ENCODE data around the gene DNAJA2.
A peak's percentile ranks its signal among the peaks of the same experiment; 100 is the strongest.
"Not testable (repeated sequence)": the region's sequence is repeated elsewhere in the genome, so short reads cannot be mapped to it uniquely, and the experiment has no call there.

DNAJA2 gene

DNA sequence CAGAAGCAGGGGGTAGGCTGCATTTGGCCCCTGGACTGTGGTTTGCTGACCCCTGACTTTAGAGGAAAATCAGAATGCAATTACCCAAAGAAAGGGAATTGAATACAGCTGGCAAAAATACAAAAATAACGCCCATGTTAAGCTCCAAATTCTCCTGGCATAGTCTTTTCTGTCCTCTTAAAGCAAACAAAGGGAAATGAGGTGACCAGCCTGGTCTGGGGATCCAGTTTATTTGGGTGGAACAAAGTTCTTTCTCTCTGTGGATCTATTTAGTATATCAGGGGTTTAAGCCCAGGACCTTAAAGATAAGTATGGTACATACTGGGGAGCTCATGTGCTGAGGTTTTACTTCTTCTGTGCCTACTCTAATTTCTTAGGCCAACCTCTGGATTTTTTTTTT is 23.5 kb downstream of the DNAJA2 start:
- TF ChIP-seq CTCF (conservative IDR thresholded peaks at IDR 0.05; ENCODE audit: low read depth): no peak
- POLR2A ChIA-PET (ENCODE audit: low non-redundant PET): no interaction called here
- no peak for DNase-seq (ENCODE audit: low spot score)
- CTCF ChIA-PET: no interaction called here
- H3K27ac ChIP-seq: no peak overlapping the region

- ChIA-PET CTCF (interaction anchor here (1.0 kb wide), 1 partner anchor 1215 kb away, joined by 3 read pairs; no protein-coding TSS in a partner anchor), POLR2A (ENCODE audit: low non-redundant PET) (no interaction called here)
- no peak overlapping the region for H3K27ac ChIP-seq
- no peak for DNase-seq (ENCODE audit: low spot score)
- TF ChIP-seq CTCF (conservative IDR thresholded peaks at IDR 0.05; ENCODE audit: low read depth): no peak
Measured at GRCh38 chr16:46949241-46949892, 24.1 kb downstream of the DNAJA2 start.

- CTCF ChIA-PET: interaction anchor here (0.6 to 1.0 kb wide), 2 partner anchors 85 to 1216 kb away, joined by 3 read pairs; no protein-coding TSS in a partner anchor
- POLR2A ChIA-PET (ENCODE audit: low non-redundant PET): no interaction called here
- no peak for TF ChIP-seq CTCF (conservative IDR thresholded peaks at IDR 0.05; ENCODE audit: low read depth)
- H3K27ac ChIP-seq: no peak overlapping the region
- no peak for DNase-seq (ENCODE audit: low spot score)
Measured at GRCh38 chr16:46948548-46949166, 24.8 kb downstream of the DNAJA2 start.

DNA sequence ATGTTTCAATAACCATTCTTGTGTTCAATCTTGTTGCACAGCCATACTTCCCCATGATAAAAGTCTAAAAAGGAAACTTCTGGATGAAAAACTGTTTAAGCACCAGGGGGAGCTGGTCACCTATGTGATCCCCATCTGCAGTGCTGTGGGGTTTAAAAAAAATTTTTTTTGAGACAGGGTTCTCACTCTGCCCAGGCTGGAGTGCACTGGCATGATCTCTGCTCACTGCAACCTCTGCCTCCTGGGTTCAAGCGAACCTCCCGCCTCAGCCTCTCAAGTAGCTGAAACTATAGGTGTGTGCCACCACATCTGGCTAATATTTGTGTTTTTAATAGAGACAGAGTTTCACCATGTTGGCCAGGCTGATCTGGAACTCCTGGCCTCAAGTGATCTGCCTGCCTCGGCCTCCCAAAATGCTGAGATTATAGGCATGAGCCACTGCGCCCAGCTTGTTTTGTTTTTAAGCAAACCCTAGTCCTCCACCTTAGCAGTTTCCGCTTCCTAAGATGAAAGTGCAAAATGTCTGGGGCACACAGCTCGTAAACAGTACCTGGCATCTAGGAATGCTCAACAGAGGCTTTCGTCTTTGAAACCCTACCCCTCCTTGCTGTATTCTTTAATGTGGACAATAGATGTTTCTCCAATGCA is 25.4 kb downstream of the DNAJA2 start:
- DNase-seq (ENCODE audit: low spot score): peak; percentile 52
- POLR2A ChIA-PET (ENCODE audit: low non-redundant PET): no interaction called here

GRCh38 chr16:46944713-46945112 is 28.8 kb downstream of the DNAJA2 start:
- POLR2A ChIA-PET (ENCODE audit: low non-redundant PET); CTCF ChIA-PET; DNase-seq (ENCODE audit: low spot score); H3K27ac ChIP-seq: not testable (repeated sequence)

More for the DNA sequence above, 25.4 kb downstream of the DNAJA2 start:
- TF ChIP-seq CTCF (conservative IDR thresholded peaks at IDR 0.05; ENCODE audit: low read depth): peak; percentile 58
- no peak overlapping the region for H3K27ac ChIP-seq
- CTCF ChIA-PET: interaction anchor here (0.6 to 1.0 kb wide), 3 partner anchors 71 to 1217 kb away, joined by 3 read pairs; no protein-coding TSS in a partner anchor

DNA sequence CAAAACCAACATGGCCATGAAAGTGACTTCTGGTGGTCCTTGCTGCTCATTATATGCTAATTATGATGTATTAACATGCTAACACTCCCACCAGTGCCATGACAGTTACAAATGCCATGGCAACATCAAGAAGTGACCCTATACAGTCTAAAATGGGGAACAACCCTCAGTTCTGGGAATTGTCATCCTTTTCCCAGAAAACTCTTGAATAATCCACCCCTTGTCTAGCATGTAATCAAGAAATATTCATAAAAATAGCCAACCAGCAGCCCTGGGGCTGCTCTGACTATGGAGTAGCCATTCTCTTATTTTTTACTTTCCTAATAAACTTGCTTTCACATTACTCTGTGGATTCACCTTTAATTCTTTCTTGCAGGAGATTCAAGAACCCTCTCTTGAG is 35.9 kb downstream of the DNAJA2 start:
- ChIA-PET POLR2A (ENCODE audit: low non-redundant PET) (no interaction called here), CTCF (no interaction called here)
- DNase-seq (ENCODE audit: low spot score): no peak

More for the DNA sequence above, 35.9 kb downstream of the DNAJA2 start:
- TF ChIP-seq CTCF (conservative IDR thresholded peaks at IDR 0.05; ENCODE audit: low read depth): no peak
- H3K27ac ChIP-seq: no peak overlapping the region
